Epithelial cell of proximal tubule (primary cell): Measurements from ENCODE around the gene BEND5. TPM values are rescaled to one million over a fixed set of nuclear protein-coding genes. Genes with fewer than 3 reads are reported as not detected.

Experiments
- DNase-seq: peaks from one replicate; pipeline ENCODE4 v3.0.0-alpha.2; 2011; ENCODE audit warnings: low read depth
- H3K4me3 ChIP-seq: 2 replicates; pipeline ENCODE4 v1.5.1; 2011; ENCODE audit warnings: low read depth, mild to moderate bottlenecking, low read length
- total RNA-seq: library from RNA; depleted of rRNA; stranded (reverse); fragments of >200 nt; gene quantifications from 2 replicates; pipeline ENCODE4 v1.2.3, GENCODE V29; 2015
- TF ChIP-seq, protein P1 (sequence below): conservative IDR thresholded peaks from 2 replicates; pipeline ENCODE4 v1.5.1; 2012; ENCODE audit warnings: low read depth, mild to moderate bottlenecking, low read length

Gene BEND5
- total RNA-seq, 1 donor from 2014 or later: 1.9 TPM

DNA sequence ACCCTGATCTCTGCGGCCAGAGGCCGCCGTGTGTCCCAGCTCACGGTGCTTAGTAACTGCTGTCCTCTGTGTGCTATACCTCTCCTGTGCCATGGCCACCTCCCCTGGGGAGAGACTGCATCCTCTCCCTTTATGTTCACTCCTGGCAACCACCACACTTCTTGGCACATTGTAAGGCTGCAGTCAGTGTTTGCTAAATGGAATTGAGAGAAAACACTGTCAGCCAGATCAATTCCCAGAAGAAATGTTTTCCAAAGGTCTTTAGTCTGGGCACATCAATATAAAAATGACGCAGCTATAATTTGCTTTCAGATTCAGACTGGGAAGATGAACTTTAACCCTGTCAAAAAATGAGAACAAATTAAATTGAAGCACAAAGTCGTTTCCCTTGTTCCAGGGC, 96.8 kb downstream of the BEND5 start:
- H3K4me3 ChIP-seq: no peak overlapping the region
- no peak for DNase-seq
- TF ChIP-seq, protein P1, sequence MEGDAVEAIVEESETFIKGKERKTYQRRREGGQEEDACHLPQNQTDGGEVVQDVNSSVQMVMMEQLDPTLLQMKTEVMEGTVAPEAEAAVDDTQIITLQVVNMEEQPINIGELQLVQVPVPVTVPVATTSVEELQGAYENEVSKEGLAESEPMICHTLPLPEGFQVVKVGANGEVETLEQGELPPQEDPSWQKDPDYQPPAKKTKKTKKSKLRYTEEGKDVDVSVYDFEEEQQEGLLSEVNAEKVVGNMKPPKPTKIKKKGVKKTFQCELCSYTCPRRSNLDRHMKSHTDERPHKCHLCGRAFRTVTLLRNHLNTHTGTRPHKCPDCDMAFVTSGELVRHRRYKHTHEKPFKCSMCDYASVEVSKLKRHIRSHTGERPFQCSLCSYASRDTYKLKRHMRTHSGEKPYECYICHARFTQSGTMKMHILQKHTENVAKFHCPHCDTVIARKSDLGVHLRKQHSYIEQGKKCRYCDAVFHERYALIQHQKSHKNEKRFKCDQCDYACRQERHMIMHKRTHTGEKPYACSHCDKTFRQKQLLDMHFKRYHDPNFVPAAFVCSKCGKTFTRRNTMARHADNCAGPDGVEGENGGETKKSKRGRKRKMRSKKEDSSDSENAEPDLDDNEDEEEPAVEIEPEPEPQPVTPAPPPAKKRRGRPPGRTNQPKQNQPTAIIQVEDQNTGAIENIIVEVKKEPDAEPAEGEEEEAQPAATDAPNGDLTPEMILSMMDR: no peak

GRCh38 chr1:48678710-48679505, 97.8 kb downstream of the BEND5 start:
- TF ChIP-seq, protein P1: no peak
- no peak overlapping the region for H3K4me3 ChIP-seq
- DNase-seq: no peak
